Progenitor cell of endocrine pancreas (in vitro differentiated cells): ENCODE data around the gene BMP8A. TPM values are rescaled to one million over a fixed set of nuclear protein-coding genes. Genes with fewer than 3 reads are reported as not detected.
"Not testable (repeated sequence)": the region's sequence is repeated elsewhere in the genome, so short reads cannot be mapped to it uniquely, and the experiment has no call there.

Source experiments
- DNase-seq: peaks from one replicate; pipeline ENCODE4 v3.0.0; 2021; ENCODE audit warnings: low spot score; ENCODE audit not compliant: unreplicated experiment
- H3K27ac Mint-ChIP-seq: 2 replicates; pipeline ENCODE4 v1.8.0; 2021; ENCODE audit warnings: mild to moderate bottlenecking, moderate library complexity, mixed read lengths
- H3K27me3 Mint-ChIP-seq: 2 replicates; pipeline ENCODE4 v1.8.0; 2021; ENCODE audit warnings: mixed read lengths
- H3K36me3 Mint-ChIP-seq: 2 replicates; pipeline ENCODE4 v1.8.0; 2022; ENCODE audit warnings: mixed read lengths; ENCODE audit not compliant: insufficient read depth
- H3K4me1 Mint-ChIP-seq: 2 replicates; pipeline ENCODE4 v1.8.0; 2021; ENCODE audit warnings: low read depth, mixed read lengths
- H3K4me3 Mint-ChIP-seq: 2 replicates; pipeline ENCODE4 v1.8.0; 2021; ENCODE audit warnings: low read depth, mild to moderate bottlenecking, moderate library complexity, mixed read lengths
- H3K9me3 Mint-ChIP-seq: 2 replicates; pipeline ENCODE4 v1.8.0; 2021; ENCODE audit warnings: low read depth, mixed read lengths
- total RNA-seq: library from RNA; stranded (reverse); gene quantifications from 2 replicates; pipeline ENCODE4 v1.2.1, GENCODE V29; 2021
- TF ChIP-seq, protein P1 (sequence below): fragments of 200-600 bp; sonication (generic); IDR thresholded peaks from one replicate; pipeline ENCODE4 v1.5.0; 2021; ENCODE audit warnings: antibody characterized with exemption, mild to moderate bottlenecking; ENCODE audit not compliant: unreplicated experiment

The BMP8A gene
- total RNA-seq, 1 donor from 2014 or later, result 0.67 TPM

- H3K4me3 Mint-ChIP-seq, result no peak overlapping the region
- no peaks in the 10 kb centered on the region for H3K4me1 Mint-ChIP-seq
- TF ChIP-seq, protein P1, sequence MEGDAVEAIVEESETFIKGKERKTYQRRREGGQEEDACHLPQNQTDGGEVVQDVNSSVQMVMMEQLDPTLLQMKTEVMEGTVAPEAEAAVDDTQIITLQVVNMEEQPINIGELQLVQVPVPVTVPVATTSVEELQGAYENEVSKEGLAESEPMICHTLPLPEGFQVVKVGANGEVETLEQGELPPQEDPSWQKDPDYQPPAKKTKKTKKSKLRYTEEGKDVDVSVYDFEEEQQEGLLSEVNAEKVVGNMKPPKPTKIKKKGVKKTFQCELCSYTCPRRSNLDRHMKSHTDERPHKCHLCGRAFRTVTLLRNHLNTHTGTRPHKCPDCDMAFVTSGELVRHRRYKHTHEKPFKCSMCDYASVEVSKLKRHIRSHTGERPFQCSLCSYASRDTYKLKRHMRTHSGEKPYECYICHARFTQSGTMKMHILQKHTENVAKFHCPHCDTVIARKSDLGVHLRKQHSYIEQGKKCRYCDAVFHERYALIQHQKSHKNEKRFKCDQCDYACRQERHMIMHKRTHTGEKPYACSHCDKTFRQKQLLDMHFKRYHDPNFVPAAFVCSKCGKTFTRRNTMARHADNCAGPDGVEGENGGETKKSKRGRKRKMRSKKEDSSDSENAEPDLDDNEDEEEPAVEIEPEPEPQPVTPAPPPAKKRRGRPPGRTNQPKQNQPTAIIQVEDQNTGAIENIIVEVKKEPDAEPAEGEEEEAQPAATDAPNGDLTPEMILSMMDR, result no peak
- peaks cover 23% of the 10 kb centered on the region for H3K36me3 Mint-ChIP-seq
- H3K27ac Mint-ChIP-seq, result no peak overlapping the region
- no peaks in the 10 kb centered on the region for H3K9me3 Mint-ChIP-seq
- no peak for DNase-seq
- no peaks in the 10 kb centered on the region for H3K27me3 Mint-ChIP-seq
Measured at GRCh38 chr1:39473324-39473723, 18.1 kb upstream of the BMP8A start.

GRCh38 chr1:39474810-39475209 is 16.6 kb upstream of the BMP8A start:
- no peak overlapping the region for H3K4me3 Mint-ChIP-seq
- H3K4me1 Mint-ChIP-seq, result no peaks in the 10 kb centered on the region
- H3K36me3 Mint-ChIP-seq, result peaks cover 20% of the 10 kb centered on the region
- no peaks in the 10 kb centered on the region for H3K27me3 Mint-ChIP-seq
- TF ChIP-seq, protein P1, result no peak
- peak overlapping the region; percentile 26 for H3K27ac Mint-ChIP-seq
- H3K9me3 Mint-ChIP-seq, result no peaks in the 10 kb centered on the region
- no peak for DNase-seq

- Mint-ChIP-seq H3K36me3 (peaks cover 24% of the 10 kb centered on the region), H3K27ac (peak overlapping the region; percentile 72)
- not testable (repeated sequence) for H3K27me3 Mint-ChIP-seq, H3K4me1 Mint-ChIP-seq, H3K9me3 Mint-ChIP-seq, DNase-seq, H3K4me3 Mint-ChIP-seq
Measured at GRCh38 chr1:39475551-39475950, 15.9 kb upstream of the BMP8A start.

DNA sequence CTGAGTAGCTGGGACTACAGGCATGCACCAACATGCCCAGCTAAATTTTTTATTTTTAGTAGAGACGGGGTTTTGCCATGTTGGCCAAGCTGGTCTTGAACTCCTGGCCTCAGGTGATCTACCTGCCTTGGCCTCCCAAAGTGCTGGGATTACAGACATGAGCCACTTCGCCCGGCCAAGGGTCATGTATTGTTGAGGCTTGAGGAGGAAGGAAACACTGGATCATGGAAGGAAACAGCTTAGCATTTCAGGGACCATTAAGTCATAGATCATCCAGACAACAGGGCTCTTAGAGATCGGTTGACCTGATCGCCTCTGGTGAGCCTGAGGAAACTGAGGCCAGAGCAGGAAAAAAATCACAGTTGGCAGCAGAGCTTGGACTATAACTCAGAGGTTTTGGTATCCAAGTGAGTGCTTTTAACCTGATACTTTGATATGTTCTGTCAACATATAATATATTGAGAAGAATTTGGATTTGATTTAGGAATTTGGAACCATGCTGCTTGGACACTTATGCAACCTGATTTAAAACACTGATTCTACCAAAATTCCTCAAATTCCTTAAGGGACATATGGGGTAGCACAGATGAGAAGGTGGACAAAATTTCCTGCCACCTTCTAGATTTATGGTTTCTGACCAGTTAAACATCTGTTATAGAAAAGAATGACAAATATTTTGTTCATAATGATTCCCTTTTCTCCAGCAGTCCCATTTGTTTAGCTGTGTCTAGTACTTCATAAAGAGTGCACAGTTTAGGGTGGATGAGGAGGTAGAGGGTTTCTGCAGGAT is 13.1 kb upstream of the BMP8A start:
- H3K9me3 Mint-ChIP-seq, result no peaks in the 10 kb centered on the region
- H3K4me1 Mint-ChIP-seq, result no peaks in the 10 kb centered on the region
- H3K36me3 Mint-ChIP-seq, result peaks cover 31% of the 10 kb centered on the region
- H3K27ac Mint-ChIP-seq, result no peak overlapping the region
- H3K27me3 Mint-ChIP-seq, result no peaks in the 10 kb centered on the region
- no peak for DNase-seq
- no peak overlapping the region for H3K4me3 Mint-ChIP-seq
- TF ChIP-seq, protein P1, result no peak

- Mint-ChIP-seq H3K27me3 (no peaks in the 10 kb centered on the region), H3K27ac (no peak overlapping the region), H3K4me3 (no peak overlapping the region), H3K36me3 (peaks cover 32% of the 10 kb centered on the region), H3K9me3 (no peaks in the 10 kb centered on the region), H3K4me1 (no peaks in the 10 kb centered on the region)
- TF ChIP-seq, protein P1, result no peak
- DNase-seq, result no peak
Measured at GRCh38 chr1:39481289-39481688, 10.1 kb upstream of the BMP8A start.

DNA sequence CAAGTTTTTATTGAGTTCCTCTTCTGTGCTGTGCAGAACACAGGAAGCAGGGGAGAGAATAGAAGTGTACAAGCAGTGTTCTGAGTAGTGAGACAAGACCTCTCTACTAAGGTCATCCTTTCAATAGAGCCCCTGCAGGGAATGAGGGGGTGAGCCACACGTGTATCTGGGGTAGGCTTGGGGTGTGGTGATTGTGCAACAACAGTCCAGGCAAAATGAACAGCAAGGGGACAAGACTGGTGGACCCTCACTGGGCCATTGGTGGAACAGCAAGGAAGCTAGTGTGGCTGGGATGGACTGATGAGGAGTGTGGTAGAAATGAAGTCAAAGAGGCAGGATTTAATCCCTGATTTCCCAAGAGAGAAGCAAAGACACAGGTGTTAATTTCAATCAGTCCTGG is 8.2 kb upstream of the BMP8A start:
- TF ChIP-seq, protein P1, result no peak
- Mint-ChIP-seq H3K27ac (peak overlapping the region; percentile 15), H3K4me1 (no peaks in the 10 kb centered on the region), H3K9me3 (no peaks in the 10 kb centered on the region), H3K36me3 (peaks cover 33% of the 10 kb centered on the region), H3K4me3 (no peak overlapping the region), H3K27me3 (no peaks in the 10 kb centered on the region)
- DNase-seq, result no peak
